GM21367 (cell line): Measurements from ENCODE around the gene RASAL1.

Experiments used
- ATAC-seq: cut with Tn5 transposase; IDR thresholded peaks from one replicate; pipeline ENCODE4 v1.9.1; 2021; ENCODE audit not compliant: unreplicated experiment

RASAL1 gene, protein sequence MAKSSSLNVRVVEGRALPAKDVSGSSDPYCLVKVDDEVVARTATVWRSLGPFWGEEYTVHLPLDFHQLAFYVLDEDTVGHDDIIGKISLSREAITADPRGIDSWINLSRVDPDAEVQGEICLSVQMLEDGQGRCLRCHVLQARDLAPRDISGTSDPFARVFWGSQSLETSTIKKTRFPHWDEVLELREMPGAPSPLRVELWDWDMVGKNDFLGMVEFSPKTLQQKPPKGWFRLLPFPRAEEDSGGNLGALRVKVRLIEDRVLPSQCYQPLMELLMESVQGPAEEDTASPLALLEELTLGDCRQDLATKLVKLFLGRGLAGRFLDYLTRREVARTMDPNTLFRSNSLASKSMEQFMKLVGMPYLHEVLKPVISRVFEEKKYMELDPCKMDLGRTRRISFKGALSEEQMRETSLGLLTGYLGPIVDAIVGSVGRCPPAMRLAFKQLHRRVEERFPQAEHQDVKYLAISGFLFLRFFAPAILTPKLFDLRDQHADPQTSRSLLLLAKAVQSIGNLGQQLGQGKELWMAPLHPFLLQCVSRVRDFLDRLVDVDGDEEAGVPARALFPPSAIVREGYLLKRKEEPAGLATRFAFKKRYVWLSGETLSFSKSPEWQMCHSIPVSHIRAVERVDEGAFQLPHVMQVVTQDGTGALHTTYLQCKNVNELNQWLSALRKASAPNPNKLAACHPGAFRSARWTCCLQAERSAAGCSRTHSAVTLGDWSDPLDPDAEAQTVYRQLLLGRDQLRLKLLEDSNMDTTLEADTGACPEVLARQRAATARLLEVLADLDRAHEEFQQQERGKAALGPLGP

DNA sequence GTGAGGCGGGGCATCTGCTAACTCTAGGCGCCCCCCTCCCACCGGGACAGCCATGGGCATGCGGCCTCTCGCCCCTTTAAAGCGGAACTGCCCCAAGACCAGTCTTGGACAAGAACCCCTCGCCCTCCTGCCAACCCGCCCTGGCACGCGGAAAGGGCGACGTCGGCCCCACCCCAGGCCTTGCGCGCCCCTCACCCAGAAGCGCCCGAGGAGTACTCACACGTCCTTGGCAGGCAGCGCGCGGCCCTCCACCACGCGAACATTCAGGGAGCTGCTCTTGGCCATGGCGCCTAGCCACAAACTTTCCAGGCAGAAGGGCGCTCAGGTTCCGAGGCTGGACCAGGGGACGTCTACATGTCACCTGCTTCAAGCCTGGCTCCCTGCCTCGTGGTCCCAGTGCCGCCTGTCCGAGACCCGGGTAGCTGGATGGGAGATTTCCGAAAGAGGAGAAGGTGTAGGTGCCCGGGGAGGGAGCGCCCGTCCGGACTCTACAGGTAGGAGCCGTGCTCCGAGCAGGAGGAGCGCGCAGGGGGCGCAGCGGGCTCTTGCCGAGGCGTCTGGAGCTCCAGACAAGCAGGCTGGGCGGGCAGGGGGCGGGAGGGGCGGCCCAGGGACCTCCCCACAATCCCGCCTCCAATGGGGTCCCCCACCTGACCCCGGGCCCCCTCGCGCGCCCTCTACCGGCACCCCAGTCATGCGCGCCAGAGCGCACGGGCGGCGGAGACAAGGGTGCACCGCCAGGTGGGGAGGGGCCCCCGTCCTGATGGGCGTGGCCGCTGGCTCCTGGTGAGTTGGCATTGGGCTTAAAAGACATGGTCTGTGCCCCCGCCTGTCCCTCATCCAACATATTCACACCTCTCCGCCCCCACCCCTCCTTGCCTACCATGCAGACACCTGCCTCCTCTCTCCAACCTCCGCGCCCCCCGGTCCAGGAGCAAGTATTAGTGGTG, at the start of gene RASAL1:
RASAL1 (minus strand) TSS at position 584 of the 950 bp plus-strand sequence; CDS start at position 285, 299 bp downstream.
- ATAC-seq: no peak

DNA sequence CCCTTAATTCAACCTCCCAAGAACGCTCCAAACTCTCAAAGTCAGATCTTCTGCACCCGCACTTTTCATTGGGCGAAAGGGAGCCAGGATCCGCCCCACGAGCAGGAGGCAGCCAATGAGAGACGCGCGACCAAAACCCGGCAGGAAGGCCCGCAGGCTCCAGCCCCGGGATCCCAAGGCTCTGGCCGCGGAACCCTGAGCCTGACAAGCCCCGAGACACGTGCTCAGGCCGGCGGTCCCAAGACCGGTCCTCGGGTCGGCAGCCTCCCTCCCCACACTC, 49.3 kb upstream of the RASAL1 start:
- ATAC-seq: peak; percentile 73

DNA sequence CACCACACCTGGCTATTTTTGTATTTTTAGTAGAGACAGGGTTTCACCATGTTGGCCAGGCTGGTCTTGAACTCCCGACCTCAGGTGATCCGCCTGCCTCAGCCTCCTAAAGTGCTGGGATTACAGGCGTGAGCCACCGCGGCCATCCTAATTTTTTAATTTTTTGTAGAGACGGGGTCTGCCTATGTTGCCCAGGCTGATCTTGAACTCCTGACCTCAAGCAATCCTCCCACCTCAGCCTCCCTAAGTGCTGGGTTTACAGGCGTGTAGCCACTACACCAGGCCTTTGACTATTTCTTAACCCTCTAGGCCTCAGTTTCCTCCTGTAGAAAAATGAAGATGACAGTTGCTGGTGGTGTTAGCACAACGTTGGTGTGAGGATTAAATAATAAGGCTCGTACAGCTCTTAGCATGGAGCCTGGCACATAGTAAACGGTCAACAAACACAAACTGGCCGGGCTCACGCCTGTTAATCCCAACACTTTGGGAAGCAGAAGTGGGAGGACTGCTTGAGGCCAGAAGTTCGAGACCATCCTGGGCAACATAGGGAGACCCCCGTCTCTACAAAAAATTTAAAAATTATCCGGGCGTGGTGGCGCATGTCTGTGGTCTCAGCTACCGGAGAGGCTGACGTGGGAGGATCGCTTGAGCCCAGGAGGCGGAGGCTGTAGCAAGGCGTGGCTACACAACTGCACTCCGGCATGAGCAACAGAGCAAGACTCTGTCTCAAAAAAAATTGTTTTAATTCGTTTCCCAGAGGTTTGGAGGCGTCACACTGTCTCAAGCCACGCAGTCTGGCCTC, 48.7 kb upstream of the RASAL1 start:
- ATAC-seq: peak; percentile 31

DNA sequence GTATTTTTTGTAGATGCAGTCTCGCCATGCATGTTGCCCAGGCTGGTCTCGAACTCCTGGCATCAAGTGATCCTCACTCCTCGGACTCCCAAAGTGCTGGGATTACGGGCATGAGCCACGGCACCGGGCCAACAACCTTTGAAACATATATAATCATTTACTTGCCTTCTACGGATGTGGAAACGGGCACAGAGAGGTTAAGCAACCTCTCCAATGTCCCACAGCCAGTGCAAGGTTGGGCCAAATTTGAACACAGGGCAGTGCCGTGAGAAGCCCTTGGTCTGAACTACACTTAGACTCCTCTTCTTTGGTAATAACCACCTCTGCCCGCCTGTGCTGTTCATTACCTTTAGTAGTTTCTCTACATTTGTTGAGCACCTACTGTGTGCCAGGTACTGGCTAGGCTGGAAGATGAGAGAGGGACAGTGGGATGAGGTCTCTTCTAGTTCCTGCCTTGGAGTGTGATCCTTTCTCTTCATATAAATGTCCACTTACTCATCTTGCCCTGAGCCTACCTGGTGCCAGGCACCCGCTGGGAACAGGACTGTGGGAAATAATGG, 47.5 kb upstream of the RASAL1 start:
- ATAC-seq: no peak

DNA sequence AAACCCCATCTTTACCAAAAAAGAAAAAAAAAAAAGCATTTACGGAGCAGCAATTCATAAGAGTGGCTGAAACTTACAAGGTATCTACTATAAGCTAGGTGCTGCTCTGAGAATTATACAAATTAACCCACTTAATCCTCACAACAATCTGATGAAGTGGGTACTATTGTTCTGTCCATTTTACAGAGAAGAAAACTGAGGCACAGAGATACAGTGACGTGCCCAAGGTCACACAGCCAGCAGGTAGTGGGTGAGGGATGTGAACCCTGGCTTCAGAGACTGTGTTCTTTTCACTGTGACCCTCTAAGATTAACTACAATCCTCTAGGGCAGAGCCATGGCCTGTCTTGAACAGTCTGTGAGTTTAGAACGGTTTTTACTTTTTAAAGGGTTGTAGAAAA, 46.4 kb upstream of the RASAL1 start:
- ATAC-seq: no peak

DNA sequence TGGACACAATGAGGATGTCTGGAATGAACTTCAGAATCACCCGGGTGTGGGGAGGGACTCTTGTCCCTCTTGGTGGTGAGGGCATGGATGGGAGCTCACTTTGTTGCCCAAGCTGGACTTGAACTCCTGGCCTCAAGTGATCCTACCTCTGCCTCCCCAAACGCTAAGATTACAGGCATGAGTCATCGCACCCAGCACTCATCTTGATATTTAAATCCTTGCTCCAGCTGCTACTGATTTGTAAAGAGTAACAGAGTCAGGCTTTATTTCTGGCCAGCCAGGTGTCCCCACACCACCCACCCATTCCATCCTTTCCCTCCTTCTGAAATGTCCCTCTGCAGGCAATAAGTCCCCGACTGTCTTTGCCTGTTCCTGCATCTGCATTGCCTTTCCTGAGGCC, 44.8 kb upstream of the RASAL1 start:
- no peak for ATAC-seq

DNA sequence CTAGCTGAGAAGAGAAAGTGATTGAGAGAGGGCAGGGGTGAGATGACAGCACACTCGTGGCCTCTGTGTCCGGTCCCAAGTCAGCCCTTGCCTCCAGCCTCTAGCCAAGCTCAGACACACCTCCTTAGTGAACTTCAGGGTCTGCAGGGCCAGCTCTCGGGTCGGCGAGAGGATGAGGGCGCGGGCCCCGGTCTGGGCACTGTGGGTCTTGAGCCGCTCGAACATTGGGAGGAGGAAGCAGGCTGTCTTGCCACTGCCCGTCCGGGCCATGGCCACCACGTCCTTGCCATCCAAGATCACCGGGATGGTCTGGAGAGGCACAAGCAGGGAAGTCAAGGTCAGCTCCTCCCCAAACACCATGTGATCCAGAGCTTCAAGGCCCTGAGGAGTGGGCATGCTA, 43.5 kb upstream of the RASAL1 start:
- no peak for ATAC-seq

DNA sequence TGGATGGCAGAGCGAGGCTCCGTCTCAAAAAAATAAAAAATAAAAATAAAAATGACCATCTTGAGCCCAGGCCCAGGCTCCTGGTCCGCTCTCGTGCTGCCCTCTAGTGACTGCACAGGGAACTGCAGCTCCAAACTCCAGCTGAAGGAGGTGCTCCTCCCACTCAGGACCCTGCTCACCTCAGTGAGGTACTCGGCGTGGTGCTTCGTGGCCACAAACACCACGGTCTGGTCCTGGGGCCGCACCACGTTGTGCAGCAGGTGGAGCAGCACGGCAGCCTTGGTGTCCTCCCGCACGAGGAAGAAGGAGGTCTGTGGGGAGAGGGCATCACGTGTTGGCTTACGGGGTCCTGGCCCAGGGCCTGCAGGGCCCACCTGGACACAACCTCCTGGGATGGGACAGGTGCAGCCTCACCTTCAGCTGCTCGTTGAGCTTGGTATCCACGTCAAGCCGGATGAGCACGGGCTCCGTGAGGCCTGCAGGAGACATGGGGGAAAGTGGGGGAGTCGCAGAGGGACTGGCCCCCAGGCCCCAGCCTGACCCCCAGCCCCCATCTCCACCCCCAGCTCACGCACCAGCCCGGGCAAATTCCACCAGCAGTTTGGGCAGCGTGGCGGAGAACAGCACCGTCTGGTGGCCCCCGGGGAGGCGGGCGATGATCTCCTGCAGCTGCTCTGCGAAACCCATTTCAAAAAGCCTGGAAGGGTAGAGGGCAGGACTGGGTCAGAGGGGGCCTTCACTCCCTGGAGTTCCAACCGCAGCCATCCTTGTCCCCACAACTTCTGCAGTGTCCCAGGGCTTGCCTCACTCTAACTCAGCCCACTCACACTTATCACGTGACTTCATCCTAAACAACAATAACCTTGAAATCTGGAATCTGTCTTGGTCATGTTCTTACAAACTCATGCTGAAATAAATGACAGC, 39.2 kb upstream of the RASAL1 start:
- no peak for ATAC-seq

DNA sequence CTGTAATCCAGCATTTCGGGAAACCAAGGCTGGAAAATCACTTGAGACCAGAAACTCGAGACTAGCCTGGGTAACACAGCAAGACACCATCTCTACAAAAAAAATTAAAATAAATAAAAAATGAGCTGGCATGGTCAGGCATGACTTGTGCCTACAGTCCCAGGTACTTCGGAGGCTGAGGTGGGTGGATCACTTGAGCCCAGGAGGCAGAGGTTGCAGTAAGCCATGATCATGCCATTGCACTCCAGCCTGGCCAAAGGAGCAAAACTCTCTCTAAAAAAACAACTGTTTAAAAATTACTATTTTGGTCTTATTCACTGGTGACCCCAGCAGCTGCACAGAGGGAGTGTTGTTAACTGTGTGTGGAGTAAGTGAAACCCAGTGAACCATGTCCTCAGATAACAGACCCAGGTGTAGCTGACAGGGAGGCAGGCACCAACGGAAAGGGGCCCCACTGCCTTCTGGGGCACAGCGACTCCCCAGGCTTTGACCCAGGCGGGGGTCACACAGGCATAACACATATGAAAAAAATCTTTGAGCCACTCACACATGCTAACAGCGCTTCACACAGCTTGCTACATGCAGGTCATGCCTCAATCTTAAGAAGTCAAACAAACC, 37.6 kb upstream of the RASAL1 start:
- ATAC-seq: peak; percentile 59

DNA sequence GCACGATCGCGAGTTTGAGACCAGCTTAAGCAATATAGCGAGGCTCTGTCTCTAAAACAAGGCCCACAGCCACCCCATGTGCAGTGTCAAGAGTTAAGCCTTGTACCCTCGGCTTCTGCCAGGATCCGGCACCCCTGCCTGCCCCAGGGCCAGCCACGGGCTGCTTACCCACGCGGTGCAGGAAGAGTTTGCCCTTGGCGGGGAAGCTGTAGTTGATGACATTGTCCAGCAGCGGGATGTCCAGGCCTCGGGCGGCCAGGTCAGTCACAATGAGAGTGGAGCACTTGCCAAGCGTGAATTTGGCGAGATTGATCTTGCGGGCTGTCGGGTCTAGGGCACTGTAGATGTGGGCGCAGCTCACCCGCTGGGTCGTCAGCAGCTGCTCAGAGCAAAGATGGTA, 36.6 kb upstream of the RASAL1 start:
- no peak for ATAC-seq

DNA sequence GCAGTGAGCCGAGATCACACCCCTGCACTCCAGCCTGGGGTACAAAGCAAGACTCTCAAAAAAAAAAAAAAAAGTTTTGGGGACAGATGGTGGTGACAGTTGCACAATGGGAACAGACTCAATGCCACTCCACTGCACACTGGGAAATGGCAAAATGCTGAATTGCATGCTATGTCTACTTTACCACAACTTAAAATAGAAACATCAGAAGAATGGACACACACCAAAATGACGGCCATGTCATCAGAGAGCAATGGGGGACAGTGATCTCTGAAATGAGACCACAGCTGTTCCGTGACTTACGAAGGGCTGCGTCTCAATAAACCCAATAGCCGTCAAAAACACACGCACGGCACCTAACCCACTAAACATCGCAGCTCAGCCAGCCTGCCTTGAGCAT, 36.0 kb upstream of the RASAL1 start:
- ATAC-seq: no peak

DNA sequence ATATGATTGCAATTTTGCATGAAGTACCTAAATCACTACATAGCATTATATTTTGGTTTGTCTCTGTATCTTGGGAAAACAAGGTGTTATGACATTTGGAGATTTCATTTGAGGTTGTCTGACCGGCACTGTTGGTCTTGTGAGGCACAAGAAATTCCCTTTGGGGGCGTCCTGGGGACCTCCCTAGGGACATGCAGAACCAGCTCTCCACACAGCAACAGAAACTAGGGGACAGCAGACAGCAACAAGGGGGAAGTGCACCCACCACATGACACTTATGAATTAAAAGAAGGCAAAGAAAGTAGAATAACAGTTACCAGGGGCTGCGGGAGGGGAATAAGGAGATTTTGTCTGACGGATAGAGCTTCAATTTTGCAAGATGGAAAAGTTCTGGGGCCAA, 35.4 kb upstream of the RASAL1 start:
- ATAC-seq: no peak

DNA sequence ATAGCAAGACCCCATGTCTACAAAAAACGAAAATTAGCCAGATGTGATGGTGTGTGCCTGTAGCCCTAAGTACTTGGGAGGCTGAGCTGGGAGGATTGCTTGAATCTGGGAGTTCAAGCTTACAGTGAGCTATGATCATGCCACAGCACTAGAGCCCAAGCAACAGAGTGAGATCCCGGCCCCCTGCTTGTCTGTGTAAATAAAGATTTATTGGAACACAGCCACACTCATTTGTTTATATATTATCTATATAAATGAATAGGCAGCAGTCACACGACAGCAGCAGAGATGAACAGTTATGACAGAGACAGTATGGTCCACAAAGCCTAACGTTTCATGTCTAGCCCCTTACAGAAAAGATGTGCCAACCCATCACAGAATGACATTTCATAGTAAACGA, 34.9 kb upstream of the RASAL1 start:
- ATAC-seq: no peak

DNA sequence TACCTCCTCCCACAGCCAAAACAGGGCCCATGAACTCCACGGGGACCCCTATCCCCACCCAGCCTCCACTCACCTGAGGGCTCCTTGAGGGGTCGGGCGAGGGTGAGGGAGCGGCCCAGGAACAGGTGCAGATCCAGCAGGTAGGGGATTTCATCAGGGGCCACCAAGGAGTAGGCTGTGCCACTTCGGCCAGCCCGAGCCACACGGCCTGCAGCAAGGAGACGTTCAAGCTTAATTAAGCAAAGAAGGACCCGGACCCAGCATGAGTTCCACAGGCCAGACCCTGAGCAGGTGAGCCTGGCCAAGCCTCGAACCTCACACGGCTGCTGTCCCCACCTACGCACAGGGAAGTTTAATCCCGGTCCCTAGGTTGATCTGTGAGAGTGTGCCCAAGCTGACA, 34.1 kb upstream of the RASAL1 start:
- no peak for ATAC-seq

DNA sequence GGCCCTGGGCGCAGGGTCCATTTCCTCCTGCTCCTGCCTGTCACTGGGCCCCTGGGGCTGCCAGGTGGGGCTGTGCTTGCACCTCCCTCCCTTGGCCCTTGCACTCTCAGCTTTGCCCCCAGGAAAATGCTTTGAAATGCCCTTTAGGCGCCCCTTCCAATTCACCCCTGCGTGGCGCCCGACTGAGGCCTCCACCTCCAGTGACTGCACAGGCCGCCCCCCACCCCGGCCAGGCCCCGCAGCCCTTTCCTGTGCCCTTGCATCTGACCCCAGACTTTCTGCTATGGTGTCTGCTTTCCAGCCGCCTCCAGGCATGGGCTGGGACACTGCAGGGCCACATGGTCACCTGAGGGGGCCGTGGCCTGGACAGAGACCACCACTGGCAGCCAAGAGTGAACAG, 32.3 kb upstream of the RASAL1 start:
- no peak for ATAC-seq

DNA sequence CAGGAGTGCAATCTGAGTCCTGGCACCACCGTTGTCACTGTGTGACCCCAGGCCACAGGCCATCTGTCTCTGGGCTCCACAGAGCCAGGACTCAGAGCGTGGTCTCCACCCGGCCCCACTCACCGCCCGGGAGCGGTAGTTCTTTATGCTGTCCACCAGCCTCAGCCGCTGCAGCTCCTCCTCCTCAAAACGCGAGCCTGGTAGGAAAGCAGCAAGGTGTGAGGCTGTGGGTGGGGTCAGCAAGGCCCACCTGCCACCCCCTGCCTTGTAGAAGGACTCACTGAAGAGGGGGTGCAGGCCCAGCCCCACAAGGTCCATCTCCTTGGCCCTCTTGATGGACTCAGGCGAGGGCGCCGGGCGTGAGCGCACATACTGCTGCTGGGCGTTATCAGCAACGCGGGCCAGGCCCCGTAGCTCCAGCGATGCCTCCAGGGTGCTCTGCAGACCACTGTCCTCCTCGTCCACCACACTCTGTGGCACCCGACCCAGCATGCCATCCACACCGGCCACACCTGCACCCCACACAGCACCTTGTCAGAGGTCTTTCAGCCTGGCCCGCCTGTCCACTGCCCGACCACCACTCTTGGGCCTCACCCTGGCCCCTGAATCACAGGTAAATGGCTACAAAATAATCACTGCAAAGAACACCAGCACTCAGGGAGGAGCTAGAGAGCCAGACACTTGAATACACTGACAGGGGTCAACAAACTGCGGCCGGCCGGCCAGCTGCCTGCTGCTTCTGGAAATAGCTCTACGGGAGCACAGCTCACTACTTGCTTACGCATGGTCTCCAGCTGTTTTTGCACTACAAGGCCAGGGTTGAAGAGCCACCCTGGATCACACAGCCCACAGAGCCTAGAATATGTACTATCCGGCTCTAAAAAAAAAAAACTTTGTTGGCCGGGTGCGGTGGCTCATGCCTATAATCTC, 30.2 kb upstream of the RASAL1 start:
- no peak for ATAC-seq

DNA sequence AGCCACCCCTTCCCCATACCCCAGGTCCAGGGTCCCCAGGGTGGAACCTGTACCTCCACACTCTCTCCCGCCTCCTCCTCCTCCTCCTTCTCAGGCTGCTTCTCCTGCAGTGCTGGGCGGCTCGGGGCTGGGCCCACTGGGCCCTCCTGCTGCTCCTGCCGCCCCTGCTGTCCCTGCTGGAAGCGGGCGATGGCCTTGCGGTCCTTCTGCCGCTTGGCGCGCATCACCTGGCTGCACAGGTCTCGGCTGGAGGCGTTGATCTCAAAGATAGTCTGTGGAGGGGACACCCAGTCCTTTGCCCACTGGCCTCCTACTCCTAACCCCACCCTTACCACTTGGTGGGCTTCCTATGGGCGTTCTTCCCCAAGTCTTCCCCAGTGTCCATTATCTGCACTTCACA, 28.5 kb upstream of the RASAL1 start:
- no peak for ATAC-seq

DNA sequence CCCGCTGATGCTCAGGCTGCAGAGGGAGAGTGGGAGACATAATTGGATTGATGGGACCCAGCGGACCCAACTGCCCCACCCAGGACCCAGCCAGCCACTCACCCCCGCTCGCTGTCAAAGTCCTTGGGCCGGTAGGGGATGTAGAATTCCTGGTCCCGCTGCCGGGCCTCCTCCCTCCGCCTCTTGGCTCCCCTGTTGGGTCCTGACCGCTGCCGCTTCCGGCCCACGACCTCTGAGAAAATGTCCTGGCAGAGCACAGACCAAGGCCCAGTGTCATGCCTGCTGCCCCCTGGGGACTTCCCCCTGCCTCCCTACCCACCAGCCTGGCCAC, 27.4 kb upstream of the RASAL1 start:
- ATAC-seq: no peak
